ENCODE data around the gene MRFAP1.
"Not testable (repeated sequence)": the region's sequence is repeated elsewhere in the genome, so short reads cannot be mapped to it uniquely, and the experiment has no call there.

Gene MRFAP1

GRCh38 chr4:6665320-6665654 lies 24.8 kb downstream of the MRFAP1 start:
- TF ChIP-seq POLR2AphosphoS5 (IDR thresholded peaks at IDR 0.05; ENCODE audit: low read depth) (no peak), CTCF (IDR thresholded peaks at IDR 0.05; ENCODE audit: insufficient read depth, low read length) (no peak), SPI1 (IDR thresholded peaks at IDR 0.05; ENCODE audit: borderline replicate concordance, low read depth) (no peak), REST (IDR thresholded peaks at IDR 0.05; ENCODE audit: insufficient replicate concordance, low read depth) (no peak), GABPA (IDR thresholded peaks at IDR 0.05; ENCODE audit: low read depth) (no peak)
- DNase-seq (ENCODE audit: low read depth in 1 of 2, low spot score in 1 of 2), result no peak
- Histone ChIP-seq H3K27ac (replicated peaks) (no peak overlapping the region), H3K27me3 (ENCODE audit: insufficient read depth, poor library complexity, severe bottlenecking) (no peaks in the 10 kb centered on the region), H3K4me3 (replicated peaks; ENCODE audit: insufficient read depth, low read length) (no peak overlapping the region)

- no peak overlapping the region for H3K4me3 ChIP-seq (replicated peaks; ENCODE audit: insufficient read depth, low read length)
- no peak overlapping the region for H3K27ac ChIP-seq (replicated peaks)
- no peaks in the 10 kb centered on the region for H3K27me3 ChIP-seq (ENCODE audit: insufficient read depth, poor library complexity, severe bottlenecking)
- DNase-seq (ENCODE audit: low read depth in 1 of 2, low spot score in 1 of 2), result no peak
- TF ChIP-seq POLR2AphosphoS5 (IDR thresholded peaks at IDR 0.05; ENCODE audit: low read depth) (no peak), CTCF (IDR thresholded peaks at IDR 0.05; ENCODE audit: insufficient read depth, low read length) (no peak), GABPA (IDR thresholded peaks at IDR 0.05; ENCODE audit: low read depth) (no peak), REST (IDR thresholded peaks at IDR 0.05; ENCODE audit: insufficient replicate concordance, low read depth) (no peak), SPI1 (IDR thresholded peaks at IDR 0.05; ENCODE audit: borderline replicate concordance, low read depth) (no peak)
These were observed 27.9 kb downstream of the MRFAP1 start for GRCh38 chr4:6668391-6668790.

GRCh38 chr4:6671648-6672047 lies 31.2 kb downstream of the MRFAP1 start:
- TF ChIP-seq POLR2AphosphoS5 (IDR thresholded peaks at IDR 0.05; ENCODE audit: low read depth), result no peak
- TF ChIP-seq CTCF (IDR thresholded peaks at IDR 0.05; ENCODE audit: insufficient read depth, low read length), result no peak
- no peak for TF ChIP-seq SPI1 (IDR thresholded peaks at IDR 0.05; ENCODE audit: borderline replicate concordance, low read depth)
- DNase-seq (ENCODE audit: low read depth in 1 of 2, low spot score in 1 of 2), result no peak
- Histone ChIP-seq H3K27me3 (ENCODE audit: insufficient read depth, poor library complexity, severe bottlenecking) (no peaks in the 10 kb centered on the region), H3K4me3 (replicated peaks; ENCODE audit: insufficient read depth, low read length) (no peak overlapping the region), H3K27ac (replicated peaks) (no peak overlapping the region)

GRCh38 chr4:6672131-6672530 lies 31.6 kb downstream of the MRFAP1 start:
- Histone ChIP-seq H3K4me3 (replicated peaks; ENCODE audit: insufficient read depth, low read length) (no peak overlapping the region), H3K27me3 (ENCODE audit: insufficient read depth, poor library complexity, severe bottlenecking) (no peaks in the 10 kb centered on the region), H3K27ac (replicated peaks) (no peak overlapping the region)
- DNase-seq (ENCODE audit: low read depth in 1 of 2, low spot score in 1 of 2), result no peak
- TF ChIP-seq SPI1 (IDR thresholded peaks at IDR 0.05; ENCODE audit: borderline replicate concordance, low read depth) (no peak), POLR2AphosphoS5 (IDR thresholded peaks at IDR 0.05; ENCODE audit: low read depth) (no peak), GABPA (IDR thresholded peaks at IDR 0.05; ENCODE audit: low read depth) (no peak), REST (IDR thresholded peaks at IDR 0.05; ENCODE audit: insufficient replicate concordance, low read depth) (no peak), CTCF (IDR thresholded peaks at IDR 0.05; ENCODE audit: insufficient read depth, low read length) (no peak)

- not testable (repeated sequence) for H3K4me3 ChIP-seq (replicated peaks; ENCODE audit: insufficient read depth, low read length); DNase-seq (ENCODE audit: low read depth in 1 of 2, low spot score in 1 of 2); H3K27me3 ChIP-seq (ENCODE audit: insufficient read depth, poor library complexity, severe bottlenecking)
- H3K27ac ChIP-seq (replicated peaks), result peak overlapping the region; percentile 87
These were observed 32.2 kb downstream of the MRFAP1 start for GRCh38 chr4:6672541-6673190.

Data from HL-60 (cell line).